Thyroid gland (tissue), 4 donors: ENCODE data around the gene P3R3URF. TPM values are rescaled to one million over a fixed set of nuclear protein-coding genes. Genes with fewer than 3 reads are reported as not detected.

ENCODE experiments used
- DNase-seq, 2 donors: peaks; one replicate each; pipeline ENCODE4 v3.0.0-alpha.2; 2019
- H3K27ac ChIP-seq, 3 donors: fragments of 200-600 bp; sonication (generic); 1 replicate in 2 of 3; 2 replicates in 1 of 3; pipeline ENCODE4 v1.5.1; 2016 to 2019; ENCODE audit warnings: mild to moderate bottlenecking in 1 of 3, moderate library complexity in 1 of 3
- H3K27me3 ChIP-seq: fragments of 200-600 bp; sonication (generic); one replicate; pipeline ENCODE4 v1.5.1; 2019
- H3K36me3 ChIP-seq, 2 donors: fragments of 200-600 bp; sonication (generic); one replicate each; pipeline ENCODE4 v1.5.1; 2016 to 2019
- H3K4me1 ChIP-seq, 2 donors: fragments of 200-600 bp; sonication (generic); one replicate each; pipeline ENCODE4 v1.5.1; 2017 to 2019
- H3K4me3 ChIP-seq, 3 donors: fragments of 200-600 bp; sonication (generic); replicated peaks in 1 of 3; 1 replicate in 2 of 3; 2 replicates in 1 of 3; pipeline ENCODE4 v1.5.1; 2016; ENCODE audit warnings: mild to moderate bottlenecking in 1 of 3
- H3K9me3 ChIP-seq: fragments of 200-600 bp; sonication (generic); one replicate; pipeline ENCODE4 v1.5.1; 2017
- CTCF ChIP-seq, 6 experiments: fragments of 200-600 bp in 3 of 6; fragments of 450-650 bp in 3 of 6; sonication (generic) in 3 of 6; IDR thresholded peaks; one replicate each; pipeline ENCODE4 v1.5.1; 2016 to 2019; ENCODE audit warnings: antibody characterized with exemption in 6 of 6, mild to moderate bottlenecking in 2 of 6, inconsistent platforms in 1 of 6, moderate library complexity in 1 of 6
- POLR2A ChIP-seq, 2 donors: fragments of 450-650 bp; IDR thresholded peaks; one replicate each; pipeline ENCODE4 v1.6.1; 2017; ENCODE audit warnings: antibody characterized with exemption in 2 of 2, mild to moderate bottlenecking in 2 of 2, moderate library complexity in 1 of 2
- WGBS, 2 donors: methylation state at CpG; one replicate each; pipeline ENCODE4 v1.1.5; 2017; 5-methylcytosine and 5-hydroxymethylcytosine counted together
- intact Hi-C: fragments of 100-400 bp; cut with DNase I; formaldehyde crosslinking; loops from one replicate; pipeline ENCODE4 v1.15.1; 2023
- total RNA-seq, 4 donors: library from RNA; depleted of rRNA; stranded (reverse); fragments of >200 nt; gene quantifications; one replicate each; pipeline ENCODE4 v1.2.3, GENCODE V29; 2016

Gene P3R3URF
- total RNA-seq, 4 donors from 2014 or later = not detected

- H3K9me3 ChIP-seq = no peaks in the 10 kb centered on the region
- no peak overlapping the region for H3K27ac ChIP-seq
- TF ChIP-seq CTCF (IDR thresholded peaks at IDR 0.05) = no peak
- no peak for TF ChIP-seq POLR2A (IDR thresholded peaks at IDR 0.05)
- WGBS, 2 donors = 90 to 100% methylated on average over 3 of the region's 3 CpGs
- DNase-seq = no peak
- intact Hi-C loops = no loop called here
- peaks cover 14 to 16% of the 10 kb centered on the region in 2 donors for H3K4me1 ChIP-seq
- no peaks in the 10 kb centered on the region for H3K36me3 ChIP-seq
- no peak overlapping the region for H3K4me3 ChIP-seq
- no peaks in the 10 kb centered on the region for H3K27me3 ChIP-seq
Observed at GRCh38 chr1:46210561-46210960, 34.3 kb upstream of the P3R3URF start.

- no peak overlapping the region for H3K4me3 ChIP-seq
- no peaks in the 10 kb centered on the region for H3K27me3 ChIP-seq
- TF ChIP-seq CTCF (IDR thresholded peaks at IDR 0.05) = no peak
- TF ChIP-seq POLR2A (IDR thresholded peaks at IDR 0.05) = no peak
- WGBS, 2 donors = 77 to 89% methylated on average over 2 of the region's 2 CpGs
- intact Hi-C loops = no loop called here
- H3K27ac ChIP-seq = peak overlapping the region; percentile 42 to 97 (median 84)
- peaks cover 31 to 38% of the 10 kb centered on the region in 2 donors for H3K4me1 ChIP-seq
- no peaks in the 10 kb centered on the region for H3K9me3 ChIP-seq
- DNase-seq = no peak
- H3K36me3 ChIP-seq = no peaks in the 10 kb centered on the region
Observed at GRCh38 chr1:46206399-46206798, 30.1 kb upstream of the P3R3URF start.

- intact Hi-C loops = no loop called here
- TF ChIP-seq CTCF (IDR thresholded peaks at IDR 0.05) (no peak), POLR2A (IDR thresholded peaks at IDR 0.05) (no peak)
- 64 to 71% methylated on average over 3 of the region's 3 CpGs for WGBS, 2 donors
Observed at GRCh38 chr1:46205791-46206190, 29.5 kb upstream of the P3R3URF start.

GRCh38 chr1:46205141-46205540 lies 28.9 kb upstream of the P3R3URF start:
- TF ChIP-seq POLR2A (IDR thresholded peaks at IDR 0.05) = no peak
- no peak for TF ChIP-seq CTCF (IDR thresholded peaks at IDR 0.05)
- 72 to 76% methylated on average over 3 of the region's 3 CpGs for WGBS, 2 donors
- Histone ChIP-seq H3K9me3 (no peaks in the 10 kb centered on the region), H3K27ac (peak overlapping the region; percentile 72 to 97 (median 84)), H3K36me3 (no peaks in the 10 kb centered on the region), H3K4me1 (peaks cover 31 to 38% of the 10 kb centered on the region in 2 donors), H3K27me3 (no peaks in the 10 kb centered on the region), H3K4me3 (peak overlapping the region in 1 of 3 donors; percentile 93)
- DNase-seq = no peak
- intact Hi-C loops = no loop called here

More at GRCh38 chr1:46205791-46206190, 29.5 kb upstream of the P3R3URF start:
- no peak for DNase-seq
- H3K36me3 ChIP-seq = no peaks in the 10 kb centered on the region
- H3K4me3 ChIP-seq = no peak overlapping the region
- H3K4me1 ChIP-seq = peaks cover 31 to 38% of the 10 kb centered on the region in 2 donors
- no peaks in the 10 kb centered on the region for H3K27me3 ChIP-seq
- H3K27ac ChIP-seq = peak overlapping the region; percentile 42 to 97 (median 84)
- no peaks in the 10 kb centered on the region for H3K9me3 ChIP-seq

GRCh38 chr1:46204406-46204742 lies 28.1 kb upstream of the P3R3URF start:
- TF ChIP-seq CTCF (IDR thresholded peaks at IDR 0.05) (no peak), POLR2A (IDR thresholded peaks at IDR 0.05) (peak in 1 of 2 donors; percentile 67)
- 0 to 9% methylated on average over 5 of the region's 5 CpGs for WGBS, 2 donors
- intact Hi-C loops = no loop called here

More at GRCh38 chr1:46204406-46204742, 28.1 kb upstream of the P3R3URF start:
- peak overlapping the region; percentile 26 to 93 (median 52) for H3K4me3 ChIP-seq
- no peaks in the 10 kb centered on the region for H3K9me3 ChIP-seq
- peak; percentile 84 to 88 for DNase-seq
- no peaks in the 10 kb centered on the region for H3K36me3 ChIP-seq
- H3K27me3 ChIP-seq = no peaks in the 10 kb centered on the region
- peak overlapping the region; percentile 72 to 97 (median 84) for H3K27ac ChIP-seq
- peaks cover 31 to 39% of the 10 kb centered on the region in 2 donors for H3K4me1 ChIP-seq
